Activated CD4-positive, alpha-beta T cell treated with anti-CD3 and anti-CD28 coated beads for 36 hours (primary cell): Measurements from ENCODE around the gene CEP162. TPM values are rescaled to one million over a fixed set of nuclear protein-coding genes. Genes with fewer than 3 reads are reported as not detected.
"Not testable (repeated sequence)": the region's sequence is repeated elsewhere in the genome, so short reads cannot be mapped to it uniquely, and the experiment has no call there.

Experiments used
- ATAC-seq: fragments of 200-7000 bp; cut with Tn5 transposase; one replicate; pipeline ENCODE4 v1.10.0; 2021; ENCODE audit warnings: mild to moderate bottlenecking, moderate library complexity
- CTCF ChIA-PET: fragments of 350-600 bp; sonication (Branson Sonifier 250); formaldehyde crosslinking; loops from one replicate; lab custom pipeline; 2021; ENCODE audit warnings: antibody characterized with exemption; lab: Charles Lee
- POLR2A ChIA-PET: fragments of 350-600 bp; sonication (Branson Sonifier 250); formaldehyde crosslinking; loops from one replicate; lab custom pipeline; 2021; ENCODE audit warnings: antibody characterized with exemption, inconsistent platforms; lab: Charles Lee
- DNase-seq: peaks from one replicate; pipeline ENCODE4 v3.0.0-alpha.2; 2020
- H3K27ac Mint-ChIP-seq: one replicate; pipeline ENCODE4 v1.8.0; 2021; ENCODE audit warnings: mixed read lengths
- H3K27me3 Mint-ChIP-seq: one replicate; pipeline ENCODE4 v1.8.0; 2021; ENCODE audit warnings: mixed read lengths
- H3K36me3 Mint-ChIP-seq: one replicate; pipeline ENCODE4 v1.8.0; 2021; ENCODE audit warnings: low read depth, mixed read lengths
- H3K4me1 Mint-ChIP-seq: one replicate; pipeline ENCODE4 v1.8.0; 2021; ENCODE audit warnings: mixed read lengths
- H3K4me3 Mint-ChIP-seq: one replicate; pipeline ENCODE4 v1.8.0; 2021; ENCODE audit warnings: mild to moderate bottlenecking, moderate library complexity, mixed read lengths
- H3K9me3 Mint-ChIP-seq: one replicate; pipeline ENCODE4 v1.8.0; 2021; ENCODE audit warnings: low read depth, mixed read lengths
- intact Hi-C, 2 experiments: fragments of 100-400 bp; cut with DNase I in 1 of 2; cut with micrococcal nuclease in 1 of 2; formaldehyde crosslinking; loops; one replicate each; pipeline versions ENCODE4 v1.14.2 to v1.15.1; 2022 to 2024; cut with DNase I, micrococcal nuclease
- total RNA-seq, 2 experiments: library from RNA; stranded (reverse); gene quantifications; one replicate each; pipeline ENCODE4 v1.2.3, GENCODE V29; 2021

Gene CEP162
- total RNA-seq, 2 experiments from 2014 or later = 7.2 to 7.3 TPM

DNA sequence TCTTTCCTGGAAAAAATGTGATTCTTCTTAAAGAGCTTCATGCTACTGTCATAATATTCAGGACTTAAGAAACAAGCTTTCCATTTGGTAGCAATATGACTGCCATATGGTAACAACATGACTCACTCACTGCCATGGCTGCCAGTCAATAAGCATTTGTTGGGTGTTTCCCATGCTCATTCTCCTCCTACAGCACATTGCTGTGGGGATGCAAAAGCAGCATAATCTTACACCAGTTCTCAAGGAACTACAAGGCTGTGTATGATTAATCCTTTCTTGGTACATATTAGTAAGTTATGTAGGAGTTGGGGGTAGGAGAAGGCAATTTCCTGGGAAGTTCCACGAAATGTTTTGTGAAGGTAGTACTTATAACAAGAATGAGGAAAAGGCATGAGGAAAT, 76.7 kb downstream of the CEP162 start:
- peak; percentile 84 for ATAC-seq
- no peaks in the 10 kb centered on the region for H3K9me3 Mint-ChIP-seq
- peaks cover 43% of the 10 kb centered on the region for H3K36me3 Mint-ChIP-seq
- CTCF ChIA-PET = no interaction called here
- H3K27ac Mint-ChIP-seq = no peak overlapping the region
- intact Hi-C loops = no loop called here
- POLR2A ChIA-PET = no interaction called here
- H3K4me1 Mint-ChIP-seq = peaks cover 3% of the 10 kb centered on the region
- no peak overlapping the region for H3K4me3 Mint-ChIP-seq
- peak; percentile 30 for DNase-seq
- no peaks in the 10 kb centered on the region for H3K27me3 Mint-ChIP-seq

DNA sequence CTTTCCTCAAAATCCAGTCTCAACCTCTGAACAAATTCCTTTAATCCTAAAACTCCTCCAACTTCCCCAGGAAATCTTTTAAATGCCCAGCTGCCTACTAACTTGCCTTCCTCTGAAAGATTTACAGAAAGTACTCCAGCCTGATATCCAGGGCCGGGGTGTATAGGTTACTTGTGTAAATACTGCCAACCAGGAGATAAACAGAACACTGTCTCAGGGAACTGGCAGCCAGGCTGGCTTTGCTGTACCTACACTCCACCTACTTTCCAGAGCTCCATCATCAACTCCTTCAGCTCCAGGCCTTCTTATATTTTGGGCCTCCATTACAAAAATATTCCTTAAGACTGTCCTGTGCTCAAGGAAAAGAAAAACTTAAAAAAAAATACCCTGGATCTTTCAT, 85.9 kb downstream of the CEP162 start:
- POLR2A ChIA-PET = no interaction called here
- no peak overlapping the region for H3K27ac Mint-ChIP-seq
- intact Hi-C loops = no loop called here
- DNase-seq (no peak), ATAC-seq (no peak)
- H3K4me1 Mint-ChIP-seq = no peaks in the 10 kb centered on the region
- no peak overlapping the region for H3K4me3 Mint-ChIP-seq
- CTCF ChIA-PET = no interaction called here
- H3K36me3 Mint-ChIP-seq = peaks cover 28% of the 10 kb centered on the region
- no peaks in the 10 kb centered on the region for H3K27me3 Mint-ChIP-seq
- no peaks in the 10 kb centered on the region for H3K9me3 Mint-ChIP-seq

DNA sequence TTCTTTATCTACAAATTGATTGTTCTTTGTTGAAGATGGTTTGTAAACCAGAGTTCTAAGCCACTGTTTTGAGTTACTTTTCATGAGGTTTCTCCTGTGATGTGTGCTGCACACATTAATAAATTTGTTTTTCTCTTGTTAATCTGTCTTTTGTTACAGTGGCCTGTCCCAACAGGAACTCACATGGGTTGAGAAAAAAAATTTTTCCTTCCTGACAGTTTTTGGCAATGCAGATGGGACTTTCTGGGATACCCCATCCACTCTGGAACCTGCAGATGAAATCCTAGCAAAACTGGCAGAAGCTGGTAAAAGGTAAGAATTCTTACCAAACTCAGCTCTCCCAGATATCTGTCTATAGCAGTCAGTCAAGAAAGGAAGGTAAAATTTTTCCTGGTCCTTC, 88.1 kb downstream of the CEP162 start:
- Mint-ChIP-seq H3K27ac (no peak overlapping the region), H3K36me3 (peaks cover 29% of the 10 kb centered on the region), H3K9me3 (no peaks in the 10 kb centered on the region), H3K4me3 (no peak overlapping the region), H3K27me3 (no peaks in the 10 kb centered on the region), H3K4me1 (no peaks in the 10 kb centered on the region)
- CTCF ChIA-PET = interaction anchor here (0.7 kb wide), 1 partner anchor 1237 kb away, joined by 3 read pairs; no protein-coding TSS in a partner anchor
- intact Hi-C loops = no loop called here
- ATAC-seq = no peak
- no peak for DNase-seq
- POLR2A ChIA-PET = no interaction called here

DNA sequence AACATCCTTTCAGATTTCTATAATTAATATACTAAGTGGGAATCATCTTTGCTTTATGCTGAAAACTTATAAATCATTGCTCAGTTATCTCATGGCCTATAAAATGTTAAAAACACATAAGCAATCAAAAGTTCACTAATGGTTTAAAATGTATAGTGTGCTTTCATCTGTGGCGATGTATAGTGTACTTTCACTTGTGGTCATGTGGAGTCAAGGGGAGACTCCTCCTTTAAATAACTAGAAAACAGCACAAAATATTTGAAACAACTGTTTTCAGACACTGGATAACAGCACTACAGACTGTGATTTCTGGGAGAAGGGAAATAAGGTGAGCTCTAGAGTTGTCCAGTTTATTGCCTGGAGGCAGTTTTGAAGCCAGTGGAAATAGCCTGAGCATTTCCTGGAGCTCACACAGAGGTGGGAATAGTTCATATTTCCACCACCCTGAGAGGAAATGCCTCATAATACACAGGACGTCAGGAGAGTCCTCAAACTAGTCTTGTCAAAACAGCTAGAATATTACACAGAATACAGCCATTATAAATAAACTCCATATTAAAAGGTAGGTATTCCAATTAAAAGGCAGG, 89.4 kb downstream of the CEP162 start:
- no peak for DNase-seq
- POLR2A ChIA-PET = no interaction called here
- Mint-ChIP-seq H3K27ac (no peak overlapping the region), H3K36me3 (peaks cover 34% of the 10 kb centered on the region), H3K9me3 (peaks cover 2% of the 10 kb centered on the region), H3K4me3 (no peak overlapping the region), H3K4me1 (no peaks in the 10 kb centered on the region), H3K27me3 (no peaks in the 10 kb centered on the region)
- no peak for ATAC-seq
- intact Hi-C loops = no loop called here
- CTCF ChIA-PET = no interaction called here

DNA sequence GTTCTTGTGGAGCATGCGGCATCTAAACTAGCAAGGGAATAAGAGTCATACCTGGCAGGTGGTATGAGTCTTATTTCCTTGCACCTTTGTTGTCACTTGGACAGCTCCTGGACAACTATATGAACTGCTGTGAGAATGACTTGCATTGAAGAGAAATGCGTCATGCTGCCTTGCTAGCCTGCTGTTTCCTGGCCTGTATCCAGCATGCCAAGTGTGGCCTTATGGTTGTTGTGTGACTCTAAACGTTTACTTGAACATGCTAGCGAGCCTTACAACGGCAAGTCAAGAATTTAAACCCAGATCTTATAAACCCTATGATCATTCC, 90.4 kb downstream of the CEP162 start:
- ATAC-seq (no peak), DNase-seq (no peak)
- Mint-ChIP-seq H3K4me3 (no peak overlapping the region), H3K36me3 (peaks cover 41% of the 10 kb centered on the region), H3K27ac (no peak overlapping the region), H3K4me1 (no peaks in the 10 kb centered on the region), H3K27me3 (no peaks in the 10 kb centered on the region), H3K9me3 (peaks cover 3% of the 10 kb centered on the region)
- intact Hi-C loops = no loop called here
- ChIA-PET POLR2A (no interaction called here), CTCF (no interaction called here)

DNA sequence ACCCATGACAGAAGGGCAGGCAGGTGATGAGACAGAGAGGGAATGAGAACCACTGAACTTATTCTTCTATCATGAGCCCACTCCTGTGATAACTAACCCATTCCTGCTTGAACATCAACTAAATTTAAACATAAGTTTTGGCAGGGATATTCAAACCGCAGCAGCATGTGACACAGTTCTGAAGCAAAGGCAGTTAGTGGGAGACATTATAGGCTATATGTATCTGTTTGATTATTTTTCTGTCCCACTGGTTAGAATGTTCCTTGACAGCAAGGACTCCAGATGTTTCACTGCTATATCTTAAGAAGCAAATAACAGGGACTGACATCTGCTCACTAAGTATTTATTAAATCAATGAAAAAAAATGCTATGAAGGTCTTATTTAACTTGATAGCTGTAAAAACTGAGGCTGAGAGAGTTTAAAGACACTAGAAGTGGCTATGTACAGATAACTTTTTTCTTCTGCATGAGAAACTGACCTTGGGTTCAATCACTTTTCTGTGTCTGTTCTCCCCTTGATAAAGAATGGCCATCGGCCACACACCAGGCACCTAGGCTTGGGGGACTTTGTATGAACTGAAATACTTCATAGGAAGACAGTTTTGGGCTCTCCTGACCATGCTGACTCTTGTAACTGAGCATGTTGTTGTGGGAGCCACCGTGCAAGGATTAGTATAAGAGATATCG, 90.9 kb downstream of the CEP162 start:
- H3K4me3 Mint-ChIP-seq = no peak overlapping the region
- ChIA-PET POLR2A (no interaction called here), CTCF (no interaction called here)
- no peak for DNase-seq
- H3K9me3 Mint-ChIP-seq = peaks cover 3% of the 10 kb centered on the region
- no peak for ATAC-seq
- no peaks in the 10 kb centered on the region for H3K4me1 Mint-ChIP-seq
- no peak overlapping the region for H3K27ac Mint-ChIP-seq
- no peaks in the 10 kb centered on the region for H3K27me3 Mint-ChIP-seq
- peaks cover 39% of the 10 kb centered on the region for H3K36me3 Mint-ChIP-seq
- intact Hi-C loops = no loop called here

DNA sequence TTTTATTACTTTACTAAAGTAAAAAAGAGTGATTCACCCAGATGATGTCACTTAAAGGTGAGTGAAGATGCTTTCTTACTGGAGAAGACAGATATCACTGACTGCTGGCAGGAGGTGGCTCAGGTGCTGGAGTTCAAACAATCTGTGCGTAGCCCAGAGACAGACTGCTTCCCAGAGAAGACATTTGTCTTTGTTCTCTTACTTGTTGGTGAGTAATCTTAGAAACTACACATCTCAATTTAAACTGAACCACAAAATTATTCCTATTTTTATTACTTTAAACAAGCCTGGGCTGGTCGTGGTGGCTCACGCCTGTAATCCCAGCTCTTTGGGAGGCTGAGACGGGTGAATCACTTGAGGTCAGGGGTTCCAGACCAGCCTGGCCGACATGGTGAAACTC, 92.2 kb downstream of the CEP162 start:
- Mint-ChIP-seq H3K27ac (no peak overlapping the region), H3K36me3 (peaks cover 37% of the 10 kb centered on the region), H3K9me3 (peaks cover 8% of the 10 kb centered on the region), H3K4me3 (no peak overlapping the region), H3K4me1 (no peaks in the 10 kb centered on the region), H3K27me3 (no peaks in the 10 kb centered on the region)
- POLR2A ChIA-PET = no interaction called here
- intact Hi-C loops = no loop called here
- no peak for DNase-seq
- no peak for ATAC-seq
- CTCF ChIA-PET = no interaction called here

DNA sequence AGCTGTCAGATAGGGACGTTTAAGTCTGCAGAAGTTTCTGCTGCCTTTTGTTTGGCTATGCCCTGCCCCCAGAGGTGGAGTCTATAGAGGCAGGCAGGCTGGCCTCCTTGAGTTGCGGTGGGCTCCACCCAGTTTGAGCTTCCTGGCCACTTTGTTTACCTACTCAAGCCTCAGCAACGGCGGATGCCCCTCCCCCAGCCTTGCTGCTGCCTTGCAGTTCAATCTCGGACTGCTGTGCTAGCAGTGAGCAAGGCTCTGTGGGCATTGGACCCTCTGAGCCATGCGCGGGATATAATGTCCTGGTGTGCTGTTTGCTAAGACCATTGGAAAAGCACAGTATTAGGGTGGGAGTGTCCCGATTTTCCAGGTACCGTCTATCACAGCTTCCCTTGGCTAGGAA, 94.1 kb downstream of the CEP162 start:
- POLR2A ChIA-PET = not testable (repeated sequence)

DNA sequence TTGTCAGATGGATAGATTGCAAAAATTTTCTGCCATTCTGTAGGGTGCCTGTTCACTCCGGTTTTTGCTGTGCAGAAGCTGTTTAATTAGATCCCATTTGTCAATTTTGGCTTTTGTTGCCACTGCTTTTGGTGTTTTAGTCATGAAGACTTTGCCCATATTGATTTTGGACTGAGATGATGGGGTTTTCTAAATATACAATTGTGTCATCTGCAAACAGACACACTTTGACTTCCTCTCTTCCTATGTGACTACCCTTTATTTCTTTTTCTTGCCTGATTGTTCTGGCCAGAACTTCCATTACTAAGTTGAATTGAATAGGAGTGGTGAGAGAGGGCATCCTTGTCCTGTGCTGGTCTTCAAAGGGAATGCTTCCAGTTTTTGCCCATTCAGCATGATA, 97.9 kb downstream of the CEP162 start:
- H3K36me3 Mint-ChIP-seq = peaks cover 28% of the 10 kb centered on the region
- H3K9me3 Mint-ChIP-seq, H3K4me1 Mint-ChIP-seq, DNase-seq, POLR2A ChIA-PET, H3K27me3 Mint-ChIP-seq, CTCF ChIA-PET, intact Hi-C loops, H3K4me3 Mint-ChIP-seq, ATAC-seq, H3K27ac Mint-ChIP-seq: not testable (repeated sequence)

More for the DNA sequence above, 94.1 kb downstream of the CEP162 start:
- H3K27ac Mint-ChIP-seq, CTCF ChIA-PET, intact Hi-C loops, DNase-seq, H3K4me3 Mint-ChIP-seq, ATAC-seq, H3K27me3 Mint-ChIP-seq, H3K4me1 Mint-ChIP-seq, H3K9me3 Mint-ChIP-seq: not testable (repeated sequence)
- peaks cover 35% of the 10 kb centered on the region for H3K36me3 Mint-ChIP-seq

DNA sequence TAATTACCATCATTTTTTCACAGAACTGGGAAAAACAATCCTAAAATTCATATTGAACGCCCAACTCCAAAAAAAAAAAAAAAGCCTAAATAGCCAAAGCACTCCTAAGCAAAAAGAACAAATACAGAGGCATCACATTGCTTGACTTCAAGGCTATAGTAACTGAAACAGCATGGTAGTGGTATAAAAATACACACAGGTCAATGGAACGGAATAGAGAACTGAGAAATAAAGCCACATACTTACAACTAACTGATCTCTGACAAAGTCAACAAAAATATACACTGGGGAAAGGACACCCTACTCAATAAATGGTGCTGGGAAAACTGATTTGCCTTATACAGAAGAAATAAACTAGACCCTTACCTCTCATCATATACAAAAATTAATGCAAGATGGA, 104.3 kb downstream of the CEP162 start:
- CTCF ChIA-PET = no interaction called here
- Mint-ChIP-seq H3K27me3 (no peaks in the 10 kb centered on the region), H3K4me3 (no peak overlapping the region), H3K4me1 (no peaks in the 10 kb centered on the region), H3K9me3 (no peaks in the 10 kb centered on the region), H3K36me3 (peaks cover 32% of the 10 kb centered on the region), H3K27ac (no peak overlapping the region)
- POLR2A ChIA-PET = no interaction called here
- DNase-seq (no peak), ATAC-seq (no peak)
- intact Hi-C loops = no loop called here

DNA sequence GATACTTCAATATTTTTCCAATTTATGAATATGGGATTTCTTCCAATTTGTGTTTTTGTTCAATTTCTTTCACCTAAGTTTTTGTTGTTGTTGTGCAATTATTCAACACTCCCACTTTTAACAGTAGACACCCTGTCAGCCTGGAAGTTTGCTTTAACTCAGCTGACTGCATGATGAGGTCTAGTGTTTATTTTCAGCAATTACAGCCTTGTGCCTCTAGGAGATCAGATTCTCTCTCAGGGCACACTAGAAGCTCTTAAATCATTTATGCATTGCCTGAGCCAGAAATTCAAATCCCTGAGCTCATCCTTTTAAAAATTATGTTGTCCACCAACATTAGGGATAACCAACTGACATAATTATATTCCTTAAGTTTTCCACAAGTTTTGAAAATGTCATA, 108.2 kb downstream of the CEP162 start:
- ChIA-PET POLR2A (no interaction called here), CTCF (no interaction called here)
- intact Hi-C loops = no loop called here
- no peak for ATAC-seq
- H3K9me3 Mint-ChIP-seq = peaks cover 7% of the 10 kb centered on the region
- no peak for DNase-seq
- H3K27ac Mint-ChIP-seq = no peak overlapping the region
- H3K4me3 Mint-ChIP-seq = no peak overlapping the region
- peaks cover 18% of the 10 kb centered on the region for H3K36me3 Mint-ChIP-seq
- no peaks in the 10 kb centered on the region for H3K27me3 Mint-ChIP-seq
- no peaks in the 10 kb centered on the region for H3K4me1 Mint-ChIP-seq

DNA sequence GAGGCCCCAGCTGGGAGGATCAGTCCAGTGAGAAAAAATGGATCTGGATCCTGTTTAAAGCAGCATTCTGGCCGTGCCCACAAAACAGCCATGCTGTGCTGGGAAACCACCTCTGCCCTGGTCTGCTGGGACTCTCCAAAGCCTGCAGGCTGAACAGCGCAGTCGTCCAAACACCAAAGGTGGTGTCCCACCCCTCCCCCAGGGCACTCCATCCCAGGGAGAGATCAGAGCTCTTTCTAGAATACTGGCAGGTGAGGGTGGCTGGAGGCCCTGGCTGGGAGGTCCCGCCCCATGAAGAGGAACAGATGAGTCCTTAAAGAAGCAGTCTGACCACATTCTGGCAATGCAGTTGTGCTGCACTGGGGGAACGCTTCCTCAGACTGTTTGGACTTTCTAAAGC, 109.3 kb downstream of the CEP162 start:
- POLR2A ChIA-PET = interaction anchor here (0.6 kb wide), 1 partner anchor 10 kb away, joined by 3 read pairs; no protein-coding TSS in a partner anchor
- intact Hi-C loops = no loop called here
- no peaks in the 10 kb centered on the region for H3K4me1 Mint-ChIP-seq
- DNase-seq = no peak
- H3K27me3 Mint-ChIP-seq = no peaks in the 10 kb centered on the region
- H3K36me3 Mint-ChIP-seq = peaks cover 10% of the 10 kb centered on the region
- ATAC-seq = no peak
- no peak overlapping the region for H3K27ac Mint-ChIP-seq
- CTCF ChIA-PET = no interaction called here
- peaks cover 7% of the 10 kb centered on the region for H3K9me3 Mint-ChIP-seq
- no peak overlapping the region for H3K4me3 Mint-ChIP-seq
